Loucy (cell line): ENCODE results near the gene UNKL.

Experiments
- H2AFZ ChIP-seq: fragments of 200-600 bp; sonication (generic); 2 replicates; pipeline ENCODE4 v1.6.0; 2016; ENCODE audit warnings: antibody characterized with exemption, mild to moderate bottlenecking, low read length, moderate library complexity
- H3F3A ChIP-seq: fragments of 200-600 bp; 2 replicates; pipeline ENCODE4 v1.6.0; 2016; ENCODE audit warnings: antibody characterized with exemption, low read depth, mild to moderate bottlenecking
- H3K27me3 ChIP-seq: fragments of 200-600 bp; sonication (generic); 2 replicates; pipeline ENCODE4 v1.6.1; 2014; ENCODE audit warnings: low read length, mild to moderate bottlenecking; ENCODE audit not compliant: insufficient read depth, poor library complexity, severe bottlenecking
- H3K36me3 ChIP-seq: fragments of 200-600 bp; sonication (generic); 2 replicates; pipeline ENCODE4 v1.6.1; 2016; ENCODE audit warnings: low read length; ENCODE audit not compliant: insufficient read depth
- H3K4me1 ChIP-seq: fragments of 200-600 bp; sonication (generic); 2 replicates; pipeline ENCODE4 v1.5.1; 2014; ENCODE audit warnings: low read length, mild to moderate bottlenecking; ENCODE audit not compliant: insufficient read depth, poor library complexity, severe bottlenecking
- H3K4me2 ChIP-seq: fragments of 200-600 bp; sonication (generic); 2 replicates; pipeline ENCODE4 v1.6.0; 2014; ENCODE audit warnings: antibody characterized with exemption, low read length, low read depth, mild to moderate bottlenecking; ENCODE audit not compliant: poor library complexity, severe bottlenecking
- H3K4me3 ChIP-seq: fragments of 200-600 bp; sonication (generic); 2 replicates; pipeline ENCODE4 v1.5.1; 2014; ENCODE audit warnings: low read length, mild to moderate bottlenecking, mixed read lengths; ENCODE audit not compliant: poor library complexity, severe bottlenecking
- H3K79me2 ChIP-seq: fragments of 200-600 bp; sonication (generic); 2 replicates; pipeline ENCODE4 v1.6.1; 2014; ENCODE audit warnings: low read length; ENCODE audit not compliant: insufficient read depth
- H3K9ac ChIP-seq: fragments of 200-600 bp; sonication (generic); 2 replicates; pipeline ENCODE4 v1.6.0; 2014; ENCODE audit warnings: mild to moderate bottlenecking, low read depth, low read length, moderate library complexity; ENCODE audit not compliant: poor library complexity, severe bottlenecking
- H3K9me2 ChIP-seq: fragments of 200-600 bp; sonication (generic); replicated peaks from 2 replicates; pipeline ENCODE4 v1.6.1; 2016; ENCODE audit warnings: low read depth, low read length, mixed read lengths
- H3K9me3 ChIP-seq: fragments of 200-600 bp; sonication (generic); 2 replicates; pipeline ENCODE4 v1.6.1; 2014; ENCODE audit warnings: mild to moderate bottlenecking, antibody characterized with exemption, low read length, low read depth; ENCODE audit not compliant: insufficient read depth
- H4K20me1 ChIP-seq: fragments of 200-600 bp; sonication (generic); 2 replicates; pipeline ENCODE4 v1.6.0; 2014; ENCODE audit warnings: antibody characterized with exemption, low read length, mild to moderate bottlenecking; ENCODE audit not compliant: insufficient read depth, poor library complexity, severe bottlenecking
- EZH2phosphoT487 ChIP-seq: fragments of 200-600 bp; IDR thresholded peaks from 2 replicates; pipeline ENCODE4 v1.6.1; 2018; ENCODE audit warnings: antibody characterized with exemption, mild to moderate bottlenecking, moderate library complexity, borderline replicate concordance
- TF ChIP-seq, protein P1 (sequence below): fragments of 200-600 bp; sonication (generic); conservative IDR thresholded peaks from 2 replicates; pipeline ENCODE4 v1.5.1; 2014; ENCODE audit warnings: mild to moderate bottlenecking, antibody characterized with exemption, low read length

UNKL gene

DNA sequence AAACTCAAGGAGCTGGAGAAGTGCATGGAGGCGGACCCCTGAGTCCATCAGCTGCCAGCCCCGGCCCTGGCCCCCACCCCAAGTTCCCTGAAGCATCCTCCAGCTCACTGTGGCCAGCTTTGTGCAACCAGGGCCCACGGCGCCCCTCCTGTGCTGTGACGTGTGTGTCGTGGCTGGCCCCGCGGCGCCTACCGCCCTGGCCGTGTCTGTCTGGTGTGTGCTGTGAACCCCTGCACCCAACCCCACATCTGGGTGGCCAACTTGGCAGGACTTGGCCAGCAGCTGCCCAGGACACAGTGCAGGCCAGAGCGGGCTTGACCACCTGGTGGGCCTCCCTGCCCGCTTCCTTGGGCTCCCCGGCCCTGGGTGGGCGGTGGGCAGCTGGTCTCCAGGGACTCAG, 66.1 kb downstream of the UNKL start:
- H3K4me2 ChIP-seq = no peak overlapping the region
- no peaks in the 10 kb centered on the region for H4K20me1 ChIP-seq
- no peaks in the 10 kb centered on the region for H3K9me3 ChIP-seq
- H3K4me1 ChIP-seq = no peaks in the 10 kb centered on the region
- no peak overlapping the region for H3K4me3 ChIP-seq
- H2AFZ ChIP-seq = no peak overlapping the region
- peaks cover 11% of the 10 kb centered on the region; the same call in 1 of the 2 replicates for H3K79me2 ChIP-seq
- no peaks in the 10 kb centered on the region for H3K9me2 ChIP-seq
- no peaks in the 10 kb centered on the region for H3K27me3 ChIP-seq
- no peak overlapping the region for H3K9ac ChIP-seq
- no peaks in the 10 kb centered on the region for H3F3A ChIP-seq
- no peaks in the 10 kb centered on the region for H3K36me3 ChIP-seq
- no peak for TF ChIP-seq EZH2phosphoT487
- TF ChIP-seq, protein P1, sequence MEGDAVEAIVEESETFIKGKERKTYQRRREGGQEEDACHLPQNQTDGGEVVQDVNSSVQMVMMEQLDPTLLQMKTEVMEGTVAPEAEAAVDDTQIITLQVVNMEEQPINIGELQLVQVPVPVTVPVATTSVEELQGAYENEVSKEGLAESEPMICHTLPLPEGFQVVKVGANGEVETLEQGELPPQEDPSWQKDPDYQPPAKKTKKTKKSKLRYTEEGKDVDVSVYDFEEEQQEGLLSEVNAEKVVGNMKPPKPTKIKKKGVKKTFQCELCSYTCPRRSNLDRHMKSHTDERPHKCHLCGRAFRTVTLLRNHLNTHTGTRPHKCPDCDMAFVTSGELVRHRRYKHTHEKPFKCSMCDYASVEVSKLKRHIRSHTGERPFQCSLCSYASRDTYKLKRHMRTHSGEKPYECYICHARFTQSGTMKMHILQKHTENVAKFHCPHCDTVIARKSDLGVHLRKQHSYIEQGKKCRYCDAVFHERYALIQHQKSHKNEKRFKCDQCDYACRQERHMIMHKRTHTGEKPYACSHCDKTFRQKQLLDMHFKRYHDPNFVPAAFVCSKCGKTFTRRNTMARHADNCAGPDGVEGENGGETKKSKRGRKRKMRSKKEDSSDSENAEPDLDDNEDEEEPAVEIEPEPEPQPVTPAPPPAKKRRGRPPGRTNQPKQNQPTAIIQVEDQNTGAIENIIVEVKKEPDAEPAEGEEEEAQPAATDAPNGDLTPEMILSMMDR = no peak

- H3F3A ChIP-seq = no peaks in the 10 kb centered on the region
- no peak overlapping the region for H3K4me3 ChIP-seq
- H3K27me3 ChIP-seq = no peaks in the 10 kb centered on the region
- H2AFZ ChIP-seq = no peak overlapping the region
- H4K20me1 ChIP-seq = no peaks in the 10 kb centered on the region
- H3K9me3 ChIP-seq = no peaks in the 10 kb centered on the region
- no peaks in the 10 kb centered on the region for H3K4me1 ChIP-seq
- H3K79me2 ChIP-seq = peaks cover 11% of the 10 kb centered on the region; the same call in 1 of the 2 replicates
- no peak overlapping the region for H3K4me2 ChIP-seq
- no peaks in the 10 kb centered on the region for H3K36me3 ChIP-seq
- no peak for TF ChIP-seq EZH2phosphoT487
- TF ChIP-seq, protein P1 = no peak
- no peaks in the 10 kb centered on the region for H3K9me2 ChIP-seq
- H3K9ac ChIP-seq = no peak overlapping the region
Measured at GRCh38 chr16:1347962-1348361, 66.5 kb downstream of the UNKL start.

DNA sequence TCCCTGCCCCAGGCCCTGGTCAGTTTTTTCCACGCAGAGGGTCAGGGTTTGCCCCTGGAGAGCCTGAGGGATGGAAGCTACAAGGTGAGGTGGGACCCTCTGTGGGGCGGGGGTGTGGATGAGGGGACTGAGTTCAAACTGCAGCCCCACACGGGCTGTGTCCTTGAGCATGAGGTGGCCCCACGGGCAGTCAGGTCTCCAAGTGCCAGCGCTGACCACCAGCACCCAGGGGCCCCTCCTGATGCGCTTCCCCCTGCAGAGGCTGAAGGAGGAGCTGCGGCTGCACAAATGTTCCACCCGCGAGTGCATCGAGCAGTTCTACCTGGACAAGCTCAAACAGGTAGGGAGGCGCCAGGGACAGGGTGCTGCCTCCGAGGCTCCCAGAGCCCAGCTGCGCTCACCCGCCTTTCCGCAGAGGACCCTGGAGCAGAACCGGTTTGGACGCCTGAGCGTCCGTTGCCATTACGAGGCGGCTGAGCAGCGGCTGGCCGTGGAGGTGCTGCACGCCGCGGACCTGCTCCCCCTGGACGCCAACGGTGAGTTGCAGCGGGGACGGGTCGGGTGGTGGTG, 67.1 kb downstream of the UNKL start:
- Histone ChIP-seq H3K4me2 (no peak overlapping the region), H3K4me1 (peaks cover 1% of the 10 kb centered on the region), H3F3A (no peaks in the 10 kb centered on the region), H3K9me3 (no peaks in the 10 kb centered on the region), H2AFZ (no peak overlapping the region), H4K20me1 (no peaks in the 10 kb centered on the region), H3K4me3 (no peak overlapping the region), H3K9me2 (no peaks in the 10 kb centered on the region), H3K79me2 (peaks cover 11% of the 10 kb centered on the region; the same call in 1 of the 2 replicates), H3K36me3 (no peaks in the 10 kb centered on the region), H3K27me3 (no peaks in the 10 kb centered on the region), H3K9ac (no peak overlapping the region)
- no peak for TF ChIP-seq EZH2phosphoT487
- TF ChIP-seq, protein P1 = no peak
